M059J (cell line): ENCODE measurements around the gene PPP3CA. TPM values are rescaled to one million over a fixed set of nuclear protein-coding genes. Genes with fewer than 3 reads are reported as not detected.
"Not testable (repeated sequence)": the region's sequence is repeated elsewhere in the genome, so short reads cannot be mapped to it uniquely, and the experiment has no call there.

Source experiments
- DNase-seq: peaks from one replicate; pipeline ENCODE4 v3.0.0-alpha.2; 2012; ENCODE audit warnings: low read depth
- total RNA-seq: library from RNA; depleted of rRNA; stranded (reverse); fragments of >200 nt; shearing (Covaris generic); gene quantifications from 2 replicates; pipeline ENCODE4 v1.2.3, GENCODE V29; 2014

The PPP3CA gene
- total RNA-seq, 1 experiment from 2014 or later: 30.3 TPM

DNA sequence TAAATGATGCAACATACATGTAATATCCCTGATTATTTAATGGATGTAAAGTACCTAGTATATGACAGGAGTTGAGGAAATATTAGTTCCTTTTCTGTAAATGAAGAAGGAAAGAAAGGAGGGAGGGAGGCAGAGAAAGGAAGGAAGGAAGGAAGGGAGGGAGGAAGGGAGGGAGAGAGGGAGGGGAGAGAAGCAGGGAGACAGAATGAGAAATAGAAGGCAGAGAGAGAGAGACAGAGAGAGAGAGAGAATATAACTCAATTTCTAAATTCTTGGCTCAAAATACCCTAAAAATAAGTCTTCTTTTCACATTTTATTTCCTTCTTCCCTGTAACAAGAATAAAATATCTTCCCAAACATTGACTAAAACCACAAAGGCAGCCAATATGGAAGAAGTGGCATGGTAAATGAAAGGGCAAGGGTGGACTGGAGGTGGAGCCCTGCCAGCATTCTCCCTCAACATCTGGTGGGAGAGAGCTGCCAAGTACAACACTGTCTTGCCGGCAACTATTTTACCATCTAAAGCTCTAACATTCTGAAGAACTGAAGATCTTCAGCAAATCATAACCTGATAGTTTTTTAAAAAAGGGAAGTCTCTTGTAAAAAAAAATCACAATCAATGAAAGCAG, 245.1 kb downstream of the PPP3CA start:
- peak; percentile 39 for DNase-seq

DNA sequence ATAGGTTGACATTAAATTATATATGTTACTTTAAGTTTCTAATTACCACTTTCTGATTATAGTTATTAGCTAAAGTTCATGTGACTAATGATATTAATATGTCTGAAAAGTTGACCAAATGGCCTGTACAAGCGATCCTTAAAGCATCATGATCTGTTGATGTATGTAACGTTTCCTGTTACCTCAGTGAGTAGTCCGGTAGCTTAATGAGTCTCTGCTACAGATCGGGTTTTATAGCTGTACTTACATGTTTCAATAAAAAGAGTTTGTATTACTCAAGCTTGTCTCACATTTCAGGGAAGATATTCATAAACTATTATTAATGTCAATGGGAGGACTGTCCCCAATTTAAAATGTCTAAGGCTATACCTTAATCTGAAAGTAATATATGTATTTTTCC, 246.3 kb downstream of the PPP3CA start:
- DNase-seq: no peak

DNA sequence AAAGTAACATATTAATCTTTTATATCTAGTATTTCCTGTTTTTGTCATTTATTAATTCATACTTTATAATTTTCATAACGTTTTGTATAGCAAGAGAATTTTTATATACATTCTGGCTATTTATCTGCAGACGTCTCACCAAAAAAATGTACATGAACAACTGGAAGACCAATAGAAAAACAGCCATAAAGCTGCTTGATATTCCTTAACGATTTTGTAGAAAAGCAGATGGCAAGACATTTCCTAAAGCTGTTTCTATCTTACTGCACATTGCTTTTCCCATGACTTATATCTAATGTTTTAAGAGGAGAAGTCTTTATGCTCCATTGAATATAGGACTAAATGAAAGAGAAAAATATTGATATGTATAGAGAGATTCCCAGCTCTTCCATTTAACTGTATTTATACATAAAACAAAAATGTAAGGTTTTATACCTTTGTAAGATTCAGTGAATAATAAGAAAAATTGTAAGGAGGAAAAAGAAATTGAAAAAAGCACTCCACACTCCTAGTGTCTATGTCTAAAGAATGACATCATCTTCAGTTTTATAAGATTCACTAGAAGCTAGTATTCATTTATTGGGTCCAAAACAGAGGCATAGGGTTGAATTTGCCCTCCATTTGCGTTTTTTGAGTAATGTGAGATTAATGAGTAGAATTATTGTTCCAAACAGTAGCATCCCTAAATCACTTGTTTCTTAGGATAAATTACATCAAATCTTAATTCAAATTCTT, 248.5 kb downstream of the PPP3CA start:
- no peak for DNase-seq

DNA sequence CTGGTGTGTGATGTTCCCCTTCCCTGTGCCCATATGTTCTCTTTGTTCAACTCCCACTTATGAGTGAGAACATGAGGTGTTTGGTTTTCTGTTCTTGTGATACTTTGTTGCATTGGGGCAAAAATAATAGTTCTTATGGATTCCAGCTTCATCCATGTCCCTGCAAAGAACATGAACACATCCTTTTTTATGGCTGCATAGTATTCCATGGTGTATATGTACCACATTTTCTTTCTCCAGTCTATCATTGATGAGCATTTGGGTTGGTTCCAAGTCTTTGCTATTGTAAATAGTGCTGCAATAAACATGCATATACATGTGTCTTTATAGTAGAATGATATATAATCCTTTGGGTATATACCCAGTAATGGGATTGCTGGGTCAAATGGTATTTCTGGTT, 254.7 kb downstream of the PPP3CA start:
- DNase-seq: not testable (repeated sequence)

DNA sequence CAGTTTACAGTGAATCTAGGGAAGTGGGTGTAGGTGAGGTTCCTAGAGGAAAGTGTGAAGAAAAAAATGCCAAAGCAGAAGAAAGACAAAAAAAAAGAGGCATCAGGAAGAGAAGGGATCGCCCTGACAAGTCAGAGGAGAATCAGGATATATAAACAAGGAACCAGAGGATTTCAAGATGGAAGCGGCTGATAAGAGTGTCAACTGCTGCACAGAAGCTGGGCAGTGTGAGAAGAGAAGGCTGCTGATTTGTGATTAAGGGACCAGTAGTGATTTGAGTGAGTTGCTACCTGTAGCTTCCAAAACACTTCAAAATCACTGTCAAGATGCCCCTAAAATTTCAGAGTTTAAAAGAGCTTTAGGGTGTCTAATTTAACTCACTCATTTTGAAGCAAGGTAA, 258.2 kb downstream of the PPP3CA start:
- DNase-seq: no peak

DNA sequence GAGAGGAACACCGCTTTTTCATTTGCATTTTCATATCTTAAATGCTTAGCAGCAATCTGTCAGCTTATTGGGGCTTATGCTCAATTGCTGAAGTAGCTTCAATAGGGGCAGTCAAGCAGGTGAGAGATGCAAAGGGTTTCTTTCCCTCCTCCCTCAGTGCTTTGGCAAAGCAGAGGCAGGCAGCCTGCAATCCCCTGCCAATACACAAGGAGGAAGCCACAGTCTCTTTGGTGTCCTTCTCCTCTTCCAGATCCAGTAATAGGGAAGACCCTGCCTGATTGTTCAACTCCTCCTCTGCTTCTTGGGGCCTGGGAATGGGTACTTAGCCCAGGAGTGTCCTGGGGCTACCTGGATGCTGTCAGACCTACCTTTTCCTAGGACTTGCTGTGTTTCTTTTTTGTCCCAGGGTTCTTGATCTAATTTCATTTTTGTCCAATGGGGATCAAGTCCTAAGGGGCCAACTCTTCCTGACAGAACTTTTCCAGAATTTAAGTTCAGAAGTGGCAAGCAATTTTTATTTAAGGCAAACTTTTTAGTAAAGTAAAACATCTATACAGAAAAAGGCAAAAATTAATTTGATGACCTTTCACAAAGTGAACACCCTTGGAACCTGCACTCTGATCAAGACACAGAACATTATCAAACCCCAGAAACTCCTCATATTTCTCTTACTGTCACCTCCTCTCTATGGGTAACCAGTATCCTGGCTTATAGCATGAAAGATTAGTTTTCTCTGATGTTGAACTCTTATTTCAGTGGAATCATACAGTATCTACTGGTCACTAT, 260.3 kb downstream of the PPP3CA start:
- DNase-seq: no peak

DNA sequence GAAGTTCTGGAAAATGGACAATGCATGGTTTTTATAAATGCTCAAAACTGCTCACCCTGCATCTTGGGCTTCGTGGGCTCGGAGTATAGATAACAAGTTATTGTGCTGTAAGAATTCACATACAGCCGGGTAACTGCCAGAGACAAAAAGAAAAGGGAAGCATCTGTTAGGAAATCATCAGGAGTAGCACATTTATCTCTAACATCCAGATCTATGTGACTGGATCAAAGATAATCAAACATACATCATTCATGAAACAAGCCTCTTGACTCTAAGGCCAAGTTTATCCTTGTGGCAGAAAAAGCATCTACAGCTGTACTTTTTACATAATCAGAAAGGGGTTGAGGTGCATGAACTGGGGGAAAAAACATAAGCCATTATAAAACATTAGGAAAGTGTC, 264.2 kb downstream of the PPP3CA start:
- no peak for DNase-seq

DNA sequence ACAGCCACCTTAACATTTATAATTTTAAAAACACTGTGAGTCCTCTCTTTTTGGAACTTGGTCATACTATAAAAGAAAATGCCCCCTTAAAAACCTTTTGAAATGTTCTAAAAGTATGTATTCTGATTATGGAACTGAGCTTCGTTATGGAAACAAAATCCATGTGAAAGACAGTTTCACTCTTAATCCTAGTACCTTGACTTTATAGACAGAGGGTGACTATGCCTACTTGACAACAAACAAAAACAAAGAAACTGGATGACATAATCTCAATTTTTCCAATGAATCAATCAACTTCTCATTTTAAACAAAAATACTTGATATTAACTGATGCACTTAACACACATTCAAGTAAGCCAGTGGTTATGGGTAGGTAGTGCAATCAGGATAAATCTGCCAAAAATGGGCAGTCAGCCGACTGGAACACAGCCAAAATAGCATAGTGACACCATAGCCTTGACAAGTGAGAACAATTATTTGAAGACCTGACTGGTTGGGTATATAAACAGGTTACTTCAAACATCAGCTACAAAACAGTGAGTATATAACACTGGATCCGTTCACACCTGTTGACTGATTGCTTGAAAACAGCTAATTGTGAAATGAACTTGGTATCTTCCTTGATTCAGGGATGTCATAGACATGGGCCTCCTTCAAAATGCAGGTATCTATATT, 265.5 kb downstream of the PPP3CA start:
- DNase-seq: no peak

DNA sequence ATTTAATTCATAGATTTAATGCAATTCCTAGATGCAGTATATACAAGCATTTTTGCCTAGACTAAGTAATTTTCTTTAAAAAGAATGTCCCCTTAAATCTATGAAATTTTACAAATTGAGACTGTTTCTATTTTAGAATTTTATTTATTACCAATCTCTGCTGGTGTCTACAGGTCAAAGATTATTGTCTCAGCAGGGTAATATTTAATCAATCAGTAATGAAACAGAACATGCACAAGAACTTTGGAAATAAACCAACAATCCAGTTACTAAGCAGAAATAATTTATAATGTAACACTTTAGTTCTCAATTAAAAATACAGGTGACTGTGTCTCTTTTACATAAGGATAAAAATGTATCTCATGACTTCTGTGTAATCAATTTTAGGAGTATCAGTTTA, 266.2 kb downstream of the PPP3CA start:
- no peak for DNase-seq

DNA sequence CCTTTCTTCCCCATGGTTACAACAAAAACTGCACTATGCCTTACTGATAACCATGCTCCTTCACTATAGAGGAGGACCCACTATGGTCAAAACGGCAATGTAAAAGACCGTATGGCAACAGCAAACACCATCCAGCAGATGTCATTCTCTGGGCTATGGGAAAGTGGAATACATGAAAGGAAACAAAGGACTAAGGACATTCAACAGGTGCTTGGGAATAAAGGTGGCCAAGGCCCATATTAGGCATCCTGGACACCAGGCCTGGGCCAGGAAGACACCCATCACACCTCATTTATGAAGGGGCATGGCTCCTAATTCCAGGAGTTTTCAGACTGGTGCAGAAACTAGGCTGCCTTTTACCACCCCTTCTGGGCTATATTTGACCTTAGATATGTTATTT, 268.4 kb downstream of the PPP3CA start:
- no peak for DNase-seq

DNA sequence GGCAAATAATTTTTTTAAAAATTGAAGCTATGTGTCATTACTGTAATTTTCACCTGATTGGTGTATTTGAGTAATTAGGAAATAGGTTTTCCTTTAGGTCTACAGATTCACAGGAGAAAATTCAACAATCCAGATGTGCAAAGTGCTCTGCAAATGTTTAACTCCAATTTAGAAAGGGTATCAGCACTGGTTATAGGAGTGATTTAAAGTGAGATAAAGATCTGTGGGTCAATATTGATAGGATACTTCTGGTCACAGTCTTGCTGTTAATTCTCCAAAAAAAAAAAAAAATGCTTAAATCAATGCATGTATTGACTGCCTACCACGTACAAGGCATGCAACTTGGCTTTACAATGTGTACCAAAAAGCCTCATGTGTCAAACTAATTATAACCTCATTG, 271.3 kb downstream of the PPP3CA start:
- no peak for DNase-seq

DNA sequence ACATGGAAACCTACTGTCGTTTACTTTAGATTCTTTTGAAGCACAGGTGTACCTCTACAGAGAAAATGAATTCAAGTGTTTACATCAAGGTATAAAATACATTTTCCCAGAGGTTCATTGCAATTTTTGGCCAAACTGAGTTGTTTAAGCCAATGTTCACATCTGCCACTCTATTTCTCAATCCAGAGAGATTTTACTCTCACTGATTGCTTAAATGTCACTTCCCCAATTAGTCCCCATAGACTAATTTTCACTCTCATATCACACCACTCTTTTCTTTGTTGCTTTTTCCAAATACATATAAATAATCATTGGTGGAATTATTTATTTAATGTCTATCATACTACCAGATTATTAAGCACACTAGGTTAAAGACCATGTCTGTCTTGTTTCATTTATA, 271.8 kb downstream of the PPP3CA start:
- DNase-seq: no peak

DNA sequence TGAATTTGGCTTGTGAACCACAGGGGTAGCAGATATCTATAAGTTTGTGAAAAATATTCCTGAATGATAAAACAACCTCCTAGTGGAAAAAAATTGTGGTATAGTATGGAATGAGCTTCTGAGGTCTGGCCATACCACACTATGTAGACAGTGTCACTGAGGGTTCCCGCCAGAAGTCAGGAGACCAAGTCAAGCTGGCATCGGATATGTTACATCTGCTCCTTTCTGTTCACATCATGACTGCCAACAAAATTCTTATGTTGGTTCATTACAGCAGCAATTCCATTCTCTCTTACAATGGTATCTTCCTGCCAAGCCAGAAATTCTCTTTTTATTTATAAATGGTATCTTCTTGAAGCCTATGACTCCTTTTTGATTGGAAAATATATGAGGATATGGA, 273.0 kb downstream of the PPP3CA start:
- no peak for DNase-seq

DNA sequence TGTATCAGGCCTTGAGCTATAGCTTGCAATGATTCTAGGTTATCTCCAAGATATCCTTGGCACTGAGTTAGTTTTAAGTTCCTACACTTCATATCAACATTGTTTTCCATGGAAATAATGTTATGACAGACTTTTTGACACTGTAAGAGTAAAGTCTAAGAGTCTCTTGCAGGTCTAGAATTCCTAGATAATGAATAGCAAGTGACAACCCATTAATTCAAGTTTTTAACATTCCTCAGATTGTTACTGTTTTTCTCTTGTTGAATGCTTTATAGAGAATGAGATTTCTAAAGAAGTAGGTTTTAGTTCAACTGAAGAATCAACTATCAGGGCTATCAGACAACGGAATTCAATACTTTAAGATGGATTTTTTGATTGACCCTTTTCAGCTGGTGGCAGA, 276.1 kb downstream of the PPP3CA start:
- DNase-seq: no peak

DNA sequence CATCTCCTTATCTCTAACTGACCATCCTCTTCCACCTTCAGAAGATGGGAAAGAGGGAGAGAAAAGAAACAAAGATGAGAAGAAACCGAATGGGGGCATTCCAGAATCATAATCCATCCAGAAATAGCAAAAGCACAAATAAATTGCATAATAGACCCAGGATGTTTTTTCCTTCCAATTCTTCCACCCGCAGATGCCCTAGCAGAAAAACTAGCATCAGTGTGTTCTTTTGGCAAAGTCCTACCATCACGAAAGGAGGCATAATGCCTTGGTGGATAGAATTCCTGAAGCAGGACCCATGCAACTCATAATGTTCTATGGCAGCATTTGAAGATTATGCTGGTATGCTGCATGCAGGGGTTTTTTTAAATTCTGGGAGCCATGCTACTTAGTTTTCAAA, 279.2 kb downstream of the PPP3CA start:
- DNase-seq: no peak

DNA sequence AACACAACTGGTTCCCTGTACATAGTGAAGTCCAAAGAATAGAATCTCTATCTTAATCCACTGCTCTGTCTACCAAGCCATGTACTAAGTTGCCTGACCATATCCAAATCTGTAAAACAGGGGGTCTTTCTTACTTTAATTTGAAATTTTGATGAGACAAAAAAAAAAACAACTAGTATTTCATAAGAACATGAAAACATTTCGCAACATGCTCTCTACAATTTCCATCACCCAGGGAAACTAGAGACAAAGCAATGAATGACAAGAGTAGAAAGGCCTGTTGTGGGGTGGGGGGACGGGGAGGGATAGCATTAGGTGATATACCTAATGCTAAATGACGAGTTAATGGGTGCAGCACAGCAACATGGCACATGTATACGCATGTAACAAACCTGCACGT, 279.9 kb downstream of the PPP3CA start:
- no peak for DNase-seq

DNA sequence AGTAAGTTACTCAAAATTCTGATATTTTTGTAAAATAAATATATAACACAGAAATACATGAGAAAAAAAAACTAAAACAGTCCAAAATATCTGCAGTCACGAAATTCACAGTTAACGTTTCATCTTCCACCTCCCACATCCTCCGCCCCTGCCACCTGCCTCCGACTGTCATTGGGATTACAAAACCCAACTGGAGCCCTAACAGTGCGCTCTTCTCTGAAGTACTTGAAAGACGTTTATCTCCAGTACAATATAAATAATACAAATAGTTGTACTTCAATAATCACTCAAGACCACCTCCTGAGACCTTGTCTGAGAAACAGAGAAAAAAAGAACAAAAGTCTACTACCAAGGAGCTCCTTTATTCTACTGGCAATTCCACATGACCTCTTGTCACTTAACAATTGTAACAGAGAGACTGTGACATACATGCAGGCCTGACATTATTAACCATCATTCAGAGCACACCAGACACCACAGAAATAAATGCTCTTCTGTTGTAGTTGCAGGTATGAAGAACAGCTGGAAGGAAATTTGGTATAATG, 280.6 kb downstream of the PPP3CA start:
- DNase-seq: no peak

DNA sequence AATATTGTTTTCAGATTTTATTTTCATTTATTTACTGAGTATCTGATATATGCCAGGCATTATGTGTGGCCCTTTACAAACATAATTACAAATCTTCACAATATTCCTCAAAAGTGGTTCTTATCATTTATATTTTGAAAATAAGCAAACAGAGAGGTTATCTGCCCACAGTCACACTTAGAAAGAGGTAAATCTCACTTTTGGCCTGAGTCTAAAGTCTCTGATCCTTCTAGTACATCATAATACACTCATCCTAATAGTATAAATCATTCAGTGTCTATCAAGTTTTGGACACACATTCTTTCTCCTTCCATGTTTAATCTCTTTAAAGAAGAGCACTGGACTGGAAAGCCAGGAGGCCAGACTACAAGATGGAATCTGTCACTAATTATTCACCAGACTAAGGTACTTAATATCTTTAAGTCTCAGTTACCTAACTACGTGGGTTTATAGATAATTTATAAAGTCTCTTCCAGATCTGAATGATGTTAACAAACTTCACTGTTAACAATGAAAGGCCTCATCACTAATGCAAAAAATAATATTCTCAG, 281.3 kb downstream of the PPP3CA start:
- no peak for DNase-seq

DNA sequence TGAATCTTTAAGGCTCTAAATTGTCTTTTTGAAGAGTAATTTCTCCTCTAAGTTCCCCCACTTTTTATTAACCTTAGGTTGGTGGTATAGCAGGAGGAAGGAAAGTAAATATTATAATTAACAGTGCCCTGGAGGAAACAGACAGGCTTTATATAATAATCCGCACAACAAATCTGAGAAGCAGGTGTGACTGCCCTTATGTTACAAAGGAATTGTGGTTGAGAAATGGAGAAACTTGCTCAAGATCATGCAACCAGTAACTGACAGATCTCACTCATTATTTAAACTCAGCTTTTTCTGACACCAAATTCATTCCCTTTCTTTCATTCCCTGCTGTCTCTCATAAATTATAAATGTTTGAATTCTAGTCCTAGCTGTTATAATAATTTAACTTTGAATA, 282.0 kb downstream of the PPP3CA start:
- DNase-seq: no peak

DNA sequence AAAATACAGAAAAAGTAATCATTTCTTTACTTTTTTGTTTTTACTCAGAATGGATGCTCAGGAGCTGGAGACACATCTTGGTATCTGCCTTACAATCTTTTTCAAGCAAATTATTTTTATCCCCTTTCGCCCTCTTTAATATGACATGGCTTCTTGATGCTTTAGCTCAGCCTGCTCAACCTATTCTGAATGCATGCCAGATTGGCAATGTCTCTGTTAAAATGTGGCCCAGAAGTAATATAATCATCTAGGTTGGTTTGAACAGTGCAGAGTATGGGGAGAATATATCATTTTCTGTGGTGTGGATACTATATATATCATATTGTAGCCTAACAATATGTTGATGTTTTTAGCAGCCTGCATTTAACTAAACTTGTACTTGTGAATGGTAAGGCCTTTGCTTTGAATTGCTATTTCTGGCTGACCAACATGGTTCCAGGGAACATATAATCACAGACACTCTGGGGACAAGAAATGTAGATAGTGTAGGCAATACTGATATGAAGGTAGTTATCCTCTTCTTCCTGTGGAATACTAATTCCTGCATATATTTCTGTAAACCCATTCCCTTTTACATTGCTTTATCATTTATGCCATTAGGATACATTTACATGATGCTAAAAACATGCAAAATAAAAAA, 282.7 kb downstream of the PPP3CA start:
- DNase-seq: no peak

DNA sequence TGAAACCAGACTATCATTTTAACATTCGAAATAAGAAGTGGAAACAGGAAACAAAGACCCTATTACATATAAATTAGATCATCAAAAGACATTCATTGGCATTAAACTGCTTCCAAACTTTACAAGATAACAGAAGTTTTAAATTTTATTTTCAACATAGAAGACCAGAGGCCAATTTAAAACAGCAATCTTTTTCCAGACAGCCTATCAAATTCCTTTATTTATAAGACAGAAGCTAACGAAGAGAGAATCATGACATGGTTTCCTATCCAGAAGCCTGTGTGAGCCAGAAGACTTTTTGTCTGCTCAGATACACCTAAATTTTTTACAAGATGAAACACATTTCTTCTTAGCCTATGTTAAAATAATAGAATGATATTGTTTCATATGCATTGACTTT, 291.9 kb downstream of the PPP3CA start:
- no peak for DNase-seq
